Measurements from ENCODE around the gene PIP5K1B.
A peak's percentile ranks its signal among the peaks of the same experiment; 100 is the strongest.
"Not testable (repeated sequence)": the region's sequence is repeated elsewhere in the genome, so short reads cannot be mapped to it uniquely, and the experiment has no call there.

The PIP5K1B gene

GRCh38 chr9:68704814-68705530 is at the start of gene PIP5K1B:
TSS of gene PIP5K1B (plus strand) at chr9:68705240. CDS start at chr9:68822615, 117,375 bp downstream.
- in situ Hi-C loops (cut with MboI; ENCODE audit: low pct_unique_long_range_greater_than_20kb, low sequenced_read_pairs), result loop anchor here (25.0 kb wide), 1 partner anchor 307 kb away; the partner anchor contains the start of gene PRKACG
- DNase-seq, result peak; percentile 86

GRCh38 chr9:68664036-68664435 is 41.0 kb upstream of the PIP5K1B start:
- in situ Hi-C loops (cut with MboI; ENCODE audit: low pct_unique_long_range_greater_than_20kb, low sequenced_read_pairs), result no loop called here
- no peak for DNase-seq

GRCh38 chr9:68668127-68668526 is 36.9 kb upstream of the PIP5K1B start:
- DNase-seq, result no peak
- in situ Hi-C loops (cut with MboI; ENCODE audit: low pct_unique_long_range_greater_than_20kb, low sequenced_read_pairs), result no loop called here

GRCh38 chr9:68669218-68669617 is 35.8 kb upstream of the PIP5K1B start:
- no peak for DNase-seq
- in situ Hi-C loops (cut with MboI; ENCODE audit: low pct_unique_long_range_greater_than_20kb, low sequenced_read_pairs), result no loop called here

DNA sequence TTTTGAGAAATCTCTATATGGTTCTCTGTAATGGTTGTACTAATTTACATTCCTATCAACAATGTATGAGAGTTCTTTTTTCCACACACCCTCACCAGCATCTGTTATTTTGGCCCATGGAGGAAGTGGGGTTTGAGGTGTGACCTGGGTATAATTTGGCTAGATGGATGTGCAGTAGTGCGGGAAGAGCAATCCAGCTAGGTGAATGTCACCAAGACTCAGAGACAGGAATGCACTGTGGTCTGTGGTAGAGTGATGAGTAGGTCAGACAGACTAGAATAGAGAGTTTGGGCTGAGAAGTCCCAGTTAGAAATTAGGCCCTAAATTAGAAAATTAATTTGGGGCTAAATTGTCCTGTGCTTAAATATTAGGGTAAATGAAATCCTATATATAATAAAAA is 32.8 kb upstream of the PIP5K1B start:
- in situ Hi-C loops (cut with MboI; ENCODE audit: low pct_unique_long_range_greater_than_20kb, low sequenced_read_pairs), result no loop called here
- no peak for DNase-seq

GRCh38 chr9:68672625-68673024 is 32.4 kb upstream of the PIP5K1B start:
- in situ Hi-C loops (cut with MboI; ENCODE audit: low pct_unique_long_range_greater_than_20kb, low sequenced_read_pairs), result no loop called here
- DNase-seq, result no peak

- DNase-seq, result no peak
- in situ Hi-C loops (cut with MboI; ENCODE audit: low pct_unique_long_range_greater_than_20kb, low sequenced_read_pairs), result no loop called here
Observed at GRCh38 chr9:68678430-68678829, 26.6 kb upstream of the PIP5K1B start.

DNA sequence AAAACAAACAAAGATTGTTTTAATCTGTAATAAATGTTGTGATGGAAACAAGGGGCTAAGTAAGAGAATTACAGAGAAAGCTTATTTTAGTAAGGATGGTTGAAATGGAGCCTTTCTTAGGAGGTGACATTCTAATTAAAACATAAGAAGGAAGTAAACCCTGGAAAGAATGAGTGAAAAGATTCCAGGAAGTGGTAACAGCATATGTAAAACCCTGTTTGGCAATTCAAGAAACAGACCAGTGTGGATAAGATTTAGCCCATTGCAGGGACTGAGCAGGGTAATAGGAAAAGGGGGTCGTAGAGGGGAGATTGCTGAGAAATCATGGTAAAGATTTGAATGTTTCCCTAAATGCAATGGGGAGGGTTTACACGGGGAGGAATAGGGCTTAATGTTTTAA is 21.6 kb upstream of the PIP5K1B start:
- in situ Hi-C loops (cut with MboI; ENCODE audit: low pct_unique_long_range_greater_than_20kb, low sequenced_read_pairs), result no loop called here
- no peak for DNase-seq

- DNase-seq, result no peak
- in situ Hi-C loops (cut with MboI; ENCODE audit: low pct_unique_long_range_greater_than_20kb, low sequenced_read_pairs), result no loop called here
Observed at GRCh38 chr9:68685213-68685612, 19.8 kb upstream of the PIP5K1B start.

- peak; percentile 24 for DNase-seq
- in situ Hi-C loops (cut with MboI; ENCODE audit: low pct_unique_long_range_greater_than_20kb, low sequenced_read_pairs), result no loop called here
Observed at GRCh38 chr9:68685770-68686169, 19.3 kb upstream of the PIP5K1B start.

DNA sequence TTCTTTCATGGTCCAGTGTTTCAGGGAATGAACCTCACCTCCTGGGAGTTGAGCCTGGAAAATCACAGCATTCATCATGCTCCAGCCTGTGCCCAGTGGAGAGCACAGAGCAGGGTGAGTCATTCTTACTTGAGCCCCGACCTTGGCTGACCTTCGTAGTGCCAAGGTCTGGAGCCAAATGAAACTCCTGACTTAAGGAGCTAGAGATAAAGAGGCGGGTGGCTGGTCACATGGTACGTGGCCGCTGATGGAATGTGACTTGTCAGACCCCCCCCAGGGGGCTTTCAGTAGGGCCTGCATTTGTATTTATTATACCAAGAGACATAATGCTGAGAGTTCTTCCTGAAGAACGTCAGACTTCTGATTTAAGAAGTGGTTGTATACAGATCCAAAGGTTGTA is 15.0 kb upstream of the PIP5K1B start:
- in situ Hi-C loops (cut with MboI; ENCODE audit: low pct_unique_long_range_greater_than_20kb, low sequenced_read_pairs), result no loop called here
- no peak for DNase-seq

DNA sequence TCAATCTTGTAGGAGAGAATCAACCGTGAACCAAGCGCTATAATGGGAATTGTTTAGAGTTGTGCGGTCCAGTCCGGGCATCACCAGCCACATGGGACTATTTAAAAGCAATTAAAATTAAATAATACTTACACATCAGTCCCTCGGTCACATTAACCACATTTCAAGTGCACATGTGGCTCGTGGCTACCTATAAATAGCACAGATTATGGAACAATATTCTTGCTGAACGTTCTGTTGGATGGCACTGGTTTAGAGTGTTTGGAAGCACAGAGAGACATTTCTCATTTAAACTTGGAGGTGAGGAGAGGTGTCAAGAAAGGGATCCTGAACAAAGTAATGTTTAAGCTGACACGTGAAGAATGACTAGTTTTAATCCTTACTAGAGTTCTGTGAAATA is 12.5 kb upstream of the PIP5K1B start:
- no peak for DNase-seq
- in situ Hi-C loops (cut with MboI; ENCODE audit: low pct_unique_long_range_greater_than_20kb, low sequenced_read_pairs), result no loop called here

DNA sequence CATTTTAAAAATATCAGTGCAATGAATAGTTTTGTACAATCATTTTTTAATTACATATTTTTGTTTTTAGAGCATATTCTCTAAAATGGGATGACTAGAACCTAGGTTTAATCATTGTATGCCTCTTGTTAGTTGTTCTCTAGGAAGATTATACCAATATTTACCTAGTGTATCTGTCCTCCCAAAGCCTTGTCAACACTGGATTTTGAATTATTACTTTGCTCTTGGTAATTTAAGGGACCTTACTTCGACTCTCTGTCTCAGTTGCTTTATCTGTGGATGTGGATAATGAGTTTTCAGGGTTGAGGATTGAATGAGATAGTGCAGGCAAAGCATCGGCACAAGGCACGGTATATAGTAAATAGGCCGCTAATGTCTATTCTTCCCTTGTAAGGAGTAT is 10.9 kb upstream of the PIP5K1B start:
- DNase-seq, result no peak
- in situ Hi-C loops (cut with MboI; ENCODE audit: low pct_unique_long_range_greater_than_20kb, low sequenced_read_pairs), result no loop called here

- DNase-seq, result no peak
- in situ Hi-C loops (cut with MboI; ENCODE audit: low pct_unique_long_range_greater_than_20kb, low sequenced_read_pairs), result no loop called here
Observed at GRCh38 chr9:68697851-68698250, 7.2 kb upstream of the PIP5K1B start.

- no peak for DNase-seq
- in situ Hi-C loops (cut with MboI; ENCODE audit: low pct_unique_long_range_greater_than_20kb, low sequenced_read_pairs), result no loop called here
Observed at GRCh38 chr9:68698943-68699509, 6.0 kb upstream of the PIP5K1B start.

- not testable (repeated sequence) for DNase-seq
- in situ Hi-C loops (cut with MboI; ENCODE audit: low pct_unique_long_range_greater_than_20kb, low sequenced_read_pairs), result loop anchor here (25.0 kb wide), 1 partner anchor 313 kb away; the partner anchor contains the start of gene PRKACG
Observed at GRCh38 chr9:68699625-68700024, 5.4 kb upstream of the PIP5K1B start.

GRCh38 chr9:68702493-68702892 is 2.5 kb upstream of the PIP5K1B start:
- DNase-seq, result no peak
- in situ Hi-C loops (cut with MboI; ENCODE audit: low pct_unique_long_range_greater_than_20kb, low sequenced_read_pairs), result loop anchor here (25.0 kb wide), 1 partner anchor 310 kb away; the partner anchor contains the start of gene PRKACG

- in situ Hi-C loops (cut with MboI; ENCODE audit: low pct_unique_long_range_greater_than_20kb, low sequenced_read_pairs), result loop anchor here (25.0 kb wide), 1 partner anchor 309 kb away; the partner anchor contains the start of gene PRKACG
- no peak for DNase-seq
Observed at GRCh38 chr9:68703672-68704071, 1.4 kb upstream of the PIP5K1B start.

GRCh38 chr9:68704498-68704813 is 584 bp upstream of the PIP5K1B start:
- in situ Hi-C loops (cut with MboI; ENCODE audit: low pct_unique_long_range_greater_than_20kb, low sequenced_read_pairs), result loop anchor here (25.0 kb wide), 1 partner anchor 308 kb away; the partner anchor contains the start of gene PRKACG

GRCh38 chr9:68705531-68706362 is 707 bp downstream of the PIP5K1B start:
- in situ Hi-C loops (cut with MboI; ENCODE audit: low pct_unique_long_range_greater_than_20kb, low sequenced_read_pairs), result loop anchor here (25.0 kb wide), 1 partner anchor 307 kb away; the partner anchor contains the start of gene PRKACG
- DNase-seq, result peak; percentile 33

More at GRCh38 chr9:68704498-68704813, 584 bp upstream of the PIP5K1B start:
- no peak for DNase-seq
